ENCODE data around the gene C5orf58.

C5orf58 gene

GRCh38 chr5:170232786-170233185 lies at the start of gene C5orf58:
C5orf58 (plus strand) TSS chr5:170232985; CDS start chr5:170234977, 1,992 bp downstream.
- DNase-seq (ENCODE audit: low read depth): no peak

- DNase-seq (ENCODE audit: low read depth): peak; percentile 40
Measured at GRCh38 chr5:170183816-170184687, 48.7 kb upstream of the C5orf58 start.

- no peak for DNase-seq (ENCODE audit: low read depth)
Measured at GRCh38 chr5:170184737-170185136, 48.0 kb upstream of the C5orf58 start.

- DNase-seq (ENCODE audit: low read depth): no peak
Measured at GRCh38 chr5:170186156-170186555, 46.6 kb upstream of the C5orf58 start.

- no peak for DNase-seq (ENCODE audit: low read depth)
Measured at GRCh38 chr5:170186856-170187255, 45.9 kb upstream of the C5orf58 start.

GRCh38 chr5:170190436-170191134 lies 42.2 kb upstream of the C5orf58 start:
- DNase-seq (ENCODE audit: low read depth): no peak

- no peak for DNase-seq (ENCODE audit: low read depth)
Measured at GRCh38 chr5:170192829-170193228, 40.0 kb upstream of the C5orf58 start.

GRCh38 chr5:170195961-170196360 lies 36.8 kb upstream of the C5orf58 start:
- no peak for DNase-seq (ENCODE audit: low read depth)

- DNase-seq (ENCODE audit: low read depth): no peak
Measured at GRCh38 chr5:170200876-170201275, 31.9 kb upstream of the C5orf58 start.

GRCh38 chr5:170201311-170201710 lies 31.5 kb upstream of the C5orf58 start:
- DNase-seq (ENCODE audit: low read depth): no peak

- no peak for DNase-seq (ENCODE audit: low read depth)
Measured at GRCh38 chr5:170202117-170202516, 30.7 kb upstream of the C5orf58 start.

GRCh38 chr5:170204202-170204601 lies 28.6 kb upstream of the C5orf58 start:
- no peak for DNase-seq (ENCODE audit: low read depth)

- no peak for DNase-seq (ENCODE audit: low read depth)
Measured at GRCh38 chr5:170206216-170206615, 26.6 kb upstream of the C5orf58 start.

- DNase-seq (ENCODE audit: low read depth): no peak
Measured at GRCh38 chr5:170206958-170207357, 25.8 kb upstream of the C5orf58 start.

GRCh38 chr5:170211575-170212334 lies 21.0 kb upstream of the C5orf58 start:
- DNase-seq (ENCODE audit: low read depth): no peak

GRCh38 chr5:170216257-170216864 lies 16.4 kb upstream of the C5orf58 start:
- peak; percentile 70 for DNase-seq (ENCODE audit: low read depth)

GRCh38 chr5:170217831-170218230 lies 15.0 kb upstream of the C5orf58 start:
- DNase-seq (ENCODE audit: low read depth): no peak

- no peak for DNase-seq (ENCODE audit: low read depth)
Measured at GRCh38 chr5:170218726-170219125, 14.1 kb upstream of the C5orf58 start.

- DNase-seq (ENCODE audit: low read depth): peak; percentile 54
Measured at GRCh38 chr5:170219615-170220014, 13.2 kb upstream of the C5orf58 start.

- DNase-seq (ENCODE audit: low read depth): no peak
Measured at GRCh38 chr5:170220191-170220590, 12.6 kb upstream of the C5orf58 start.

- peak; percentile 52 for DNase-seq (ENCODE audit: low read depth)
Measured at GRCh38 chr5:170221327-170221741, 11.5 kb upstream of the C5orf58 start.

- no peak for DNase-seq (ENCODE audit: low read depth)
Measured at GRCh38 chr5:170223360-170223759, 9.4 kb upstream of the C5orf58 start.
